Measurements from ENCODE around the gene COL16A1.

Gene COL16A1

DNA sequence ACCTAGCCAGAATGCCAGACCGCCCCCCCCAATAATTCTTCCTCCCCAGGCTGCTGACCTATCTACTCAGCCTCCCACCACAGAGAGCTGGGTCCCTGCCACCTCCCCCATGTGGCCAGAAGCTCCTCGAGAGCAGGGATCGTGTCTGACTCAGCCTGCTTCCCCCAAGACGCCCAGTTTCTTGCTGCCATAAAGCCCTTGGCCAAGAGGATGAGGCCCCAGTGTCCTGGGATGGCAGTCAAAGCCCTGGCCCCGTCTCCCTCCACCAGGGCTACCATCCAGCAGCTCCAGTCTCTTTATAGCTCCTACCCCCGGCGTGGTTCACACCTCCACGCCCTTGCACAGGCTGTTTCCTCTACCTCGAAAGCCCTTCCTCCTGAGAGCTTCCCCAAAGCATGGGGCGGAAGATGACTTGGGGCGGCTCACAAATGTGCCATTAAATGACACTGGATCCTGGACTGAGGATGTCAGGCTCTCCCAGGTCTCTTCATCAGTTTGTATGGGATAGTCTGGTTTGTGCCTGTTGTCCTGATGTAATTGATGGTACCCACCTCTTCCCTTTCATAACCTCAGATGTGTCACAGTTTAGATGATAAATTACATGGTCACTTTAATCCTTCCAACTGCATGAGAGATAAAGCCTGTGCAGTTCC lies 47.2 kb upstream of the COL16A1 start (continued):
- TF ChIP-seq, protein P1, sequence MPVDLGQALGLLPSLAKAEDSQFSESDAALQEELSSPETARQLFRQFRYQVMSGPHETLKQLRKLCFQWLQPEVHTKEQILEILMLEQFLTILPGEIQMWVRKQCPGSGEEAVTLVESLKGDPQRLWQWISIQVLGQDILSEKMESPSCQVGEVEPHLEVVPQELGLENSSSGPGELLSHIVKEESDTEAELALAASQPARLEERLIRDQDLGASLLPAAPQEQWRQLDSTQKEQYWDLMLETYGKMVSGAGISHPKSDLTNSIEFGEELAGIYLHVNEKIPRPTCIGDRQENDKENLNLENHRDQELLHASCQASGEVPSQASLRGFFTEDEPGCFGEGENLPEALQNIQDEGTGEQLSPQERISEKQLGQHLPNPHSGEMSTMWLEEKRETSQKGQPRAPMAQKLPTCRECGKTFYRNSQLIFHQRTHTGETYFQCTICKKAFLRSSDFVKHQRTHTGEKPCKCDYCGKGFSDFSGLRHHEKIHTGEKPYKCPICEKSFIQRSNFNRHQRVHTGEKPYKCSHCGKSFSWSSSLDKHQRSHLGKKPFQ (tag by site-specific recombination; IDR thresholded peaks at IDR 0.05): 0 out of 2 replicates have a peak, but pooled peaks have one; percentile 30
- TF ChIP-seq OVOL3 (tag by site-specific recombination; IDR thresholded peaks at IDR 0.05) (no peak), BCL11A (tag by site-specific recombination; IDR thresholded peaks at IDR 0.05; ENCODE audit: low read depth) (no peak)
- TF ChIP-seq, protein P2, sequence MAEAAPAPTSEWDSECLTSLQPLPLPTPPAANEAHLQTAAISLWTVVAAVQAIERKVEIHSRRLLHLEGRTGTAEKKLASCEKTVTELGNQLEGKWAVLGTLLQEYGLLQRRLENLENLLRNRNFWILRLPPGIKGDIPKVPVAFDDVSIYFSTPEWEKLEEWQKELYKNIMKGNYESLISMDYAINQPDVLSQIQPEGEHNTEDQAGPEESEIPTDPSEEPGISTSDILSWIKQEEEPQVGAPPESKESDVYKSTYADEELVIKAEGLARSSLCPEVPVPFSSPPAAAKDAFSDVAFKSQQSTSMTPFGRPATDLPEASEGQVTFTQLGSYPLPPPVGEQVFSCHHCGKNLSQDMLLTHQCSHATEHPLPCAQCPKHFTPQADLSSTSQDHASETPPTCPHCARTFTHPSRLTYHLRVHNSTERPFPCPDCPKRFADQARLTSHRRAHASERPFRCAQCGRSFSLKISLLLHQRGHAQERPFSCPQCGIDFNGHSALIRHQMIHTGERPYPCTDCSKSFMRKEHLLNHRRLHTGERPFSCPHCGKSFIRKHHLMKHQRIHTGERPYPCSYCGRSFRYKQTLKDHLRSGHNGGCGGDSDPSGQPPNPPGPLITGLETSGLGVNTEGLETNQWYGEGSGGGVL (tag by site-specific recombination; IDR thresholded peaks at IDR 0.05): peak; percentile 85
- TF ChIP-seq, protein P3, sequence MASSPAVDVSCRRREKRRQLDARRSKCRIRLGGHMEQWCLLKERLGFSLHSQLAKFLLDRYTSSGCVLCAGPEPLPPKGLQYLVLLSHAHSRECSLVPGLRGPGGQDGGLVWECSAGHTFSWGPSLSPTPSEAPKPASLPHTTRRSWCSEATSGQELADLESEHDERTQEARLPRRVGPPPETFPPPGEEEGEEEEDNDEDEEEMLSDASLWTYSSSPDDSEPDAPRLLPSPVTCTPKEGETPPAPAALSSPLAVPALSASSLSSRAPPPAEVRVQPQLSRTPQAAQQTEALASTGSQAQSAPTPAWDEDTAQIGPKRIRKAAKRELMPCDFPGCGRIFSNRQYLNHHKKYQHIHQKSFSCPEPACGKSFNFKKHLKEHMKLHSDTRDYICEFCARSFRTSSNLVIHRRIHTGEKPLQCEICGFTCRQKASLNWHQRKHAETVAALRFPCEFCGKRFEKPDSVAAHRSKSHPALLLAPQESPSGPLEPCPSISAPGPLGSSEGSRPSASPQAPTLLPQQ (tag by site-specific recombination; IDR thresholded peaks at IDR 0.05): no peak

DNA sequence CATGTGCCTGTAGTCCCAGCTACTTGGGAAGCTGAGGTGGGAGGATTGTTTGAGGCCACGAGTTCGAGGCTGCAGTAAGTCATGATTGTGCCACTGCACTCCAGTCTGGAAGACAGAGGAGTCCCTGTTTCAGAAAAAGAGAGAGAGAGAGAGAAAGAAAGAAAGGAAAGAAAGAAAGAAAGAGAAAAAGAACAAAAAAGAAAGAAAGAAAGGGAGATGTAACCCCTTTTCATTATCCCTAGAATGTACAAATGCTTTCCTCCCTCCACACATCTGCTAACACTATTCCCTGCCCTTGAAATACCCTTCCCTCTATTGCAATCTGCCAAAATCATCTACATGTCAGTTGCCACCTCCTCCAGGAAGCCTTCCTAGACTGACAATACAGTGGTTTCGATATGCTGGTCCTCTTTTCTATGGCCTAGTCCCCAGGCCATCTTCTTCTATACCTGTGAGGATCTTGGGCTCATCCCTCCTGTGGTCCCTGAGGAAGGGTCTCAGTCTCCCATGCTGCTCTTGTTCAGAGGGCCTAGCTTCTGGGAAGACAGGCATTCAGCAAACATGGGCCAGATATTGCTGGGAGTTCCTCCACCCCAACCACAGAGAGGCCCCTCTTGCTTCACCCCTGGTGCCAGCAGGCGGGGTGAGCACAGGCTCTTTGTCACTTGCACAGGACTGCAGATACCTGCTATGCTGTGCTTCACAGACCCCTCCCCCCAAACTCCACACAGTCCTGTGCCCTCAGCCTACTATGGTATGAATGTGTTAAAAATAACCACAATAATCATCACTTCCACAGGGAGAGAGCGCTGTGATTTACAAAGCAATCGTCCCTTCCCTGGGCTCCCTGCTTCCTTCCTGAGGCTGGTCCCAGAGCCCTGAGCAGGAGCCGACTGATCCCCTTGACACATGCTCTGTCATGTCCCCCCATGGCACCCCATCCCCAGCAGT lies 46.2 kb upstream of the COL16A1 start:
- TF ChIP-seq KLF10 (tag by site-specific recombination; IDR thresholded peaks at IDR 0.05): no peak
- TF ChIP-seq ZNF366 (tag by site-specific recombination; conservative IDR thresholded peaks at IDR 0.05): peak; percentile 83
- TF ChIP-seq, protein P4, sequence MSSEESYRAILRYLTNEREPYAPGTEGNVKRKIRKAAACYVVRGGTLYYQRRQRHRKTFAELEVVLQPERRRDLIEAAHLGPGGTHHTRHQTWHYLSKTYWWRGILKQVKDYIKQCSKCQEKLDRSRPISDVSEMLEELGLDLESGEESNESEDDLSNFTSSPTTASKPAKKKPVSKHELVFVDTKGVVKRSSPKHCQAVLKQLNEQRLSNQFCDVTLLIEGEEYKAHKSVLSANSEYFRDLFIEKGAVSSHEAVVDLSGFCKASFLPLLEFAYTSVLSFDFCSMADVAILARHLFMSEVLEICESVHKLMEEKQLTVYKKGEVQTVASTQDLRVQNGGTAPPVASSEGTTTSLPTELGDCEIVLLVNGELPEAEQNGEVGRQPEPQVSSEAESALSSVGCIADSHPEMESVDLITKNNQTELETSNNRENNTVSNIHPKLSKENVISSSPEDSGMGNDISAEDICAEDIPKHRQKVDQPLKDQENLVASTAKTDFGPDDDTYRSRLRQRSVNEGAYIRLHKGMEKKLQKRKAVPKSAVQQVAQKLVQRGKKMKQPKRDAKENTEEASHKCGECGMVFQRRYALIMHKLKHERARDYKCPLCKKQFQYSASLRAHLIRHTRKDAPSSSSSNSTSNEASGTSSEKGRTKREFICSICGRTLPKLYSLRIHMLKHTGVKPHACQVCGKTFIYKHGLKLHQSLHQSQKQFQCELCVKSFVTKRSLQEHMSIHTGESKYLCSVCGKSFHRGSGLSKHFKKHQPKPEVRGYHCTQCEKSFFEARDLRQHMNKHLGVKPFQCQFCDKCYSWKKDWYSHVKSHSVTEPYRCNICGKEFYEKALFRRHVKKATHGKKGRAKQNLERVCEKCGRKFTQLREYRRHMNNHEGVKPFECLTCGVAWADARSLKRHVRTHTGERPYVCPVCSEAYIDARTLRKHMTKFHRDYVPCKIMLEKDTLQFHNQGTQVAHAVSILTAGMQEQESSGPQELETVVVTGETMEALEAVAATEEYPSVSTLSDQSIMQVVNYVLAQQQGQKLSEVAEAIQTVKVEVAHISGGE (tag by site-specific recombination; conservative IDR thresholded peaks at IDR 0.05; ENCODE audit: low read depth): no peak
- TF ChIP-seq SP2 (tag by site-specific recombination; IDR thresholded peaks at IDR 0.05): no peak
- peak; percentile 73 for TF ChIP-seq PRDM1 (tag by site-specific recombination; IDR thresholded peaks at IDR 0.05)
- Histone ChIP-seq H3K4me3 (ENCODE audit: low read depth, low read length) (no peak overlapping the region), H3K36me3 (ENCODE audit: control insufficient read depth in 2 of 2, insufficient read depth in 1 of 2, low read length in 2 of 2) (no peaks in the 10 kb centered on the region), H3K9me3 (ENCODE audit: control insufficient read depth, insufficient read depth, low read depth, low read length) (no peaks in the 10 kb centered on the region), H3K4me1 (ENCODE audit: control insufficient read depth, insufficient read depth, low read length) (no peaks in the 10 kb centered on the region; the same call in 1 of the 2 replicates), H3K27ac (ENCODE audit: extremely low read depth, low read depth, low read length) (no peak overlapping the region)
- ChIA-PET CTCF (interaction anchor here (0.7 to 2.4 kb wide), 2 partner anchors 85 to 355 kb away, joined by 3 to 9 read pairs; no protein-coding TSS in a partner anchor), POLR2A (interaction anchor here (1.1 kb wide), 1 partner anchor 10 kb away, joined by 7 read pairs; no protein-coding TSS in a partner anchor)

DNA sequence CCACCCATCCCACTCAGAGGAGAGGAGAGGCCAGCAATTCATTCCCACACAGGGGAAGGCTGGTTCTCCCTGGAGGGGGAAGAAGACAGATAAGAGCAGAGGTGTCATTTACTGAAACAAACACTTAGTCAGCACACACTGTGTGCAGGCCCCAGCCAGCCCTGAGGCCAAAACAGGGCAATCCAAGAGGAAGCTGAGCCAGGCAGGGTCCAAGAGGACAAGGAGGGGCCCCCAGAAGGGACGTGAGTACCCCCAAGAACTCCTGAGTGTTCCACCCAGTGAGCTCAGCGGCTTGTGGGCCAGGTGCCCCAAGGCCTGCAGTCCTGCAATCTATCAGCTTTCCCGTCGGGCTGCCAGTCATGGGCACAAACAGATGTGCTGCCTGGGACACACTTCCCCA lies 44.5 kb upstream of the COL16A1 start:
- POLR2A ChIA-PET: interaction anchor here (1.0 kb wide), 1 partner anchor 36 kb away, joined by 3 read pairs; no protein-coding TSS in a partner anchor
- H3K36me3 ChIP-seq (ENCODE audit: control insufficient read depth in 2 of 2, insufficient read depth in 1 of 2, low read length in 2 of 2): peaks cover 0 to 4% of the 10 kb centered on the region in 2 experiments; a peak in 1 of 3 replicates
- H3K4me3 ChIP-seq (ENCODE audit: low read depth, low read length): no peak overlapping the region
- no peak overlapping the region for H3K27ac ChIP-seq (ENCODE audit: extremely low read depth, low read depth, low read length)
- no peaks in the 10 kb centered on the region; the same call in 1 of the 2 replicates for H3K4me1 ChIP-seq (ENCODE audit: control insufficient read depth, insufficient read depth, low read length)
- no peaks in the 10 kb centered on the region for H3K9me3 ChIP-seq (ENCODE audit: control insufficient read depth, insufficient read depth, low read depth, low read length)
- CTCF ChIA-PET: interaction anchor here (0.6 to 2.4 kb wide), 5 partner anchors 31 to 83 kb away, joined by 4 to 9 read pairs (median 4); no protein-coding TSS in a partner anchor
- no peak for TF ChIP-seq ZNF658 (tag by site-specific recombination; IDR thresholded peaks at IDR 0.05)
- no peak for TF ChIP-seq BCL11B (tag by site-specific recombination; IDR thresholded peaks at IDR 0.05; ENCODE audit: low read depth)
- no peak for TF ChIP-seq ZFP69B (tag by site-specific recombination; IDR thresholded peaks at IDR 0.05)
- TF ChIP-seq ZBTB20 (tag by site-specific recombination; IDR thresholded peaks at IDR 0.05): no peak
- peak; percentile 69 for TF ChIP-seq ZFHX2 (tag by site-specific recombination; conservative IDR thresholded peaks at IDR 0.05)
- TF ChIP-seq, protein P5, sequence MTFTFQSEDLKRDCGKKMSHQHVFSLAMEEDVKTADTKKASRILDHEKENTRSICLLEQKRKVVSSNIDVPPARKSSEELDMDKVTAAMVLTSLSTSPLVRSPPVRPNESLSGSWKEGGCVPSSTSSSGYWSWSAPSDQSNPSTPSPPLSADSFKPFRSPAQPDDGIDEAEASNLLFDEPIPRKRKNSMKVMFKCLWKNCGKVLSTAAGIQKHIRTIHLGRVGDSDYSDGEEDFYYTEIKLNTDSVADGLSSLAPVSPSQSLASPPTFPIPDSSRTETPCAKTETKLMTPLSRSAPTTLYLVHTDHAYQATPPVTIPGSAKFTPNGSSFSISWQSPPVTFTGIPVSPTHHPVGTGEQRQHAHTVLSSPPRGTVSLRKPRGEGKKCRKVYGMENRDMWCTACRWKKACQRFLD (tag by site-specific recombination; IDR thresholded peaks at IDR 0.05): no peak
- no peak for TF ChIP-seq ZNF423 (tag by site-specific recombination; IDR thresholded peaks at IDR 0.05)
- TF ChIP-seq, protein P6, sequence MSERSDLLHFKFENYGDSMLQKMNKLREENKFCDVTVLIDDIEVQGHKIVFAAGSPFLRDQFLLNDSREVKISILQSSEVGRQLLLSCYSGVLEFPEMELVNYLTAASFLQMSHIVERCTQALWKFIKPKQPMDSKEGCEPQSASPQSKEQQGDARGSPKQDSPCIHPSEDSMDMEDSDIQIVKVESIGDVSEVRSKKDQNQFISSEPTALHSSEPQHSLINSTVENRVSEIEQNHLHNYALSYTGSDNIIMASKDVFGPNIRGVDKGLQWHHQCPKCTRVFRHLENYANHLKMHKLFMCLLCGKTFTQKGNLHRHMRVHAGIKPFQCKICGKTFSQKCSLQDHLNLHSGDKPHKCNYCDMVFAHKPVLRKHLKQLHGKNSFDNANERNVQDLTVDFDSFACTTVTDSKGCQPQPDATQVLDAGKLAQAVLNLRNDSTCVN (tag by site-specific recombination; optimal IDR thresholded peaks at IDR 0.05): no peak
